ENCODE results near the gene INMT.

The INMT gene

GRCh38 chr7:30706908-30707307 is 45.0 kb upstream of the INMT start:
- peak; percentile 69 for TF ChIP-seq ZFHX2 (tag by site-specific recombination; conservative IDR thresholded peaks at IDR 0.05)
- TF ChIP-seq EGR2 (tag by site-specific recombination; IDR thresholded peaks at IDR 0.05; ENCODE audit: low read depth) = peak; percentile 67; the same call in 1 of the 2 replicates
- TF ChIP-seq ZNF433 (tag by site-specific recombination; IDR thresholded peaks at IDR 0.05; ENCODE audit: low read depth) = no peak
- no peak for TF ChIP-seq ZNF211 (tag by site-specific recombination; IDR thresholded peaks at IDR 0.05; ENCODE audit: low read depth)
- ChIA-PET POLR2A (no interaction called here), CTCF (no interaction called here)
- Histone ChIP-seq H3K36me3 (ENCODE audit: control insufficient read depth in 2 of 2, insufficient read depth in 1 of 2, low read length in 2 of 2) (no peaks in the 10 kb centered on the region), H3K9me3 (ENCODE audit: control insufficient read depth, insufficient read depth, low read depth, low read length) (no peaks in the 10 kb centered on the region), H3K27ac (ENCODE audit: extremely low read depth, low read depth, low read length) (no peak overlapping the region), H3K4me3 (ENCODE audit: low read depth, low read length) (no peak overlapping the region), H3K4me1 (ENCODE audit: control insufficient read depth, insufficient read depth, low read length) (no peaks in the 10 kb centered on the region)

GRCh38 chr7:30707391-30708357 is 44.3 kb upstream of the INMT start:
- Histone ChIP-seq H3K4me1 (ENCODE audit: control insufficient read depth, insufficient read depth, low read length) (no peaks in the 10 kb centered on the region), H3K9me3 (ENCODE audit: control insufficient read depth, insufficient read depth, low read depth, low read length) (no peaks in the 10 kb centered on the region), H3K36me3 (ENCODE audit: control insufficient read depth in 2 of 2, insufficient read depth in 1 of 2, low read length in 2 of 2) (no peaks in the 10 kb centered on the region), H3K4me3 (ENCODE audit: low read depth, low read length) (no peak overlapping the region), H3K27ac (ENCODE audit: extremely low read depth, low read depth, low read length) (no peak overlapping the region)
- ChIA-PET POLR2A (no interaction called here), CTCF (no interaction called here)
- TF ChIP-seq ZNF335 (tag by site-specific recombination; conservative IDR thresholded peaks at IDR 0.05) (no peak), ZNF785 (tag by site-specific recombination; IDR thresholded peaks at IDR 0.05) (no peak), ZNF223 (tag by site-specific recombination; IDR thresholded peaks at IDR 0.05) (no peak), ZFP69B (tag by site-specific recombination; IDR thresholded peaks at IDR 0.05) (no peak), CTCF (tag by site-specific recombination; IDR thresholded peaks at IDR 0.05) (no peak), ZNF266 (tag by site-specific recombination; IDR thresholded peaks at IDR 0.05; ENCODE audit: low read depth) (no peak), ZFP3 (tag by site-specific recombination; IDR thresholded peaks at IDR 0.05; ENCODE audit: low read depth) (no peak), EGR2 (tag by site-specific recombination; IDR thresholded peaks at IDR 0.05; ENCODE audit: low read depth) (no peak), GLI4 (tag by site-specific recombination; IDR thresholded peaks at IDR 0.05) (no peak), PRDM10 (tag by site-specific recombination; IDR thresholded peaks at IDR 0.05) (no peak), GLIS2 (tag by site-specific recombination; IDR thresholded peaks at IDR 0.05) (no peak), SCRT2 (tag by site-specific recombination; IDR thresholded peaks at IDR 0.05) (no peak), ZBTB44 (tag by site-specific recombination; IDR thresholded peaks at IDR 0.05) (no peak), ZNF571 (tag by site-specific recombination; IDR thresholded peaks at IDR 0.05) (no peak), ZNF529 (tag by site-specific recombination; IDR thresholded peaks at IDR 0.05; ENCODE audit: insufficient replicate concordance) (no peak)

All from HEK293 (cell line).